Measurements from ENCODE around the gene EPB41L4B. TPM values are rescaled to one million over a fixed set of nuclear protein-coding genes. Genes with fewer than 3 reads are reported as not detected.

EPB41L4B gene
- total and polyA plus RNA-seq, 2 experiments from 2014 or later = 11.0 to 32.2 TPM

- no peak overlapping the region for H3K4me3 ChIP-seq
- H3K79me2 ChIP-seq (replicated peaks; ENCODE audit: insufficient read depth) = no peaks in the 10 kb centered on the region
- TF ChIP-seq ZNF462 (CRISPR knock-in tag; IDR thresholded peaks at IDR 0.05) (no peak), EZH2 (IDR thresholded peaks at IDR 0.05; ENCODE audit: low read depth, unreplicated experiment) (no peak), NANOG (IDR thresholded peaks at IDR 0.05; ENCODE audit: borderline replicate concordance) (no peak), CTCF (conservative IDR thresholded peaks at IDR 0.05; ENCODE audit: low read depth in 2 of 2) (no peak), POLR2AphosphoS5 (IDR thresholded peaks at IDR 0.05; ENCODE audit: low read depth) (no peak), EZH2phosphoT487 (IDR thresholded peaks at IDR 0.05; ENCODE audit: unreplicated experiment) (no peak), CREB1 (CRISPR knock-in tag; IDR thresholded peaks at IDR 0.05; ENCODE audit: low read depth) (no peak), ETS1 (IDR thresholded peaks at IDR 0.05) (no peak), REST (IDR thresholded peaks at IDR 0.05; ENCODE audit: unreplicated experiment) (no peak), ZNF331 (CRISPR knock-in tag; IDR thresholded peaks at IDR 0.05; ENCODE audit: low read depth) (no peak), ZNF114 (CRISPR knock-in tag; IDR thresholded peaks at IDR 0.05) (no peak), JUNB (IDR thresholded peaks at IDR 0.05; ENCODE audit: unreplicated experiment) (no peak)
- H2AFZ ChIP-seq = no peak overlapping the region
- Mint-ChIP-seq H3K9me3 (no peaks in the 10 kb centered on the region; the same call in 2 of the 3 replicates), H3K27me3 (ENCODE audit: insufficient read depth, low read depth, poor library complexity) (no peaks in the 10 kb centered on the region), H3K4me1 (peaks cover 11% of the 10 kb centered on the region; the same call in 2 of the 3 replicates), H3K36me3 (ENCODE audit: low read depth) (no peaks in the 10 kb centered on the region), H3K27ac (no peak overlapping the region), H3K4me3 (no peak overlapping the region)
- DNase-seq (ENCODE audit: low spot score) (no peak), ATAC-seq (no peak)
- no peaks in the 10 kb centered on the region for H3K9me2 ChIP-seq (ENCODE audit: insufficient read depth)
- no peak overlapping the region for H3K27ac ChIP-seq (ENCODE audit: low read depth)
- H3F3A ChIP-seq (replicated peaks; ENCODE audit: low read depth) = no peaks in the 10 kb centered on the region; the same call in 1 of the 2 replicates
- H4K20me1 ChIP-seq (replicated peaks; ENCODE audit: insufficient read depth) = no peaks in the 10 kb centered on the region
- H3K27me3 ChIP-seq (ENCODE audit: insufficient read depth) = no peaks in the 10 kb centered on the region
- H3K4me1 ChIP-seq (ENCODE audit: insufficient read depth) = no peaks in the 10 kb centered on the region; the same call in 1 of the 2 replicates
- no peaks in the 10 kb centered on the region for H3K36me3 ChIP-seq (ENCODE audit: insufficient read depth)
- H3K4me2 ChIP-seq = no peak overlapping the region
Observed at GRCh38 chr9:109349421-109349846, 28.6 kb upstream of the EPB41L4B start.
